GM12873 (cell line): ENCODE data around the gene UNK.

Experiments used
- CTCF ChIP-seq: IDR thresholded peaks from 2 replicates; pipeline ENCODE4 v1.5.1; 2012; ENCODE audit warnings: low read depth, mild to moderate bottlenecking, moderate library complexity, low read length, control low read depth; ENCODE audit not compliant: insufficient read depth; ENCODE audit errors: missing control alignments

The UNK gene

DNA sequence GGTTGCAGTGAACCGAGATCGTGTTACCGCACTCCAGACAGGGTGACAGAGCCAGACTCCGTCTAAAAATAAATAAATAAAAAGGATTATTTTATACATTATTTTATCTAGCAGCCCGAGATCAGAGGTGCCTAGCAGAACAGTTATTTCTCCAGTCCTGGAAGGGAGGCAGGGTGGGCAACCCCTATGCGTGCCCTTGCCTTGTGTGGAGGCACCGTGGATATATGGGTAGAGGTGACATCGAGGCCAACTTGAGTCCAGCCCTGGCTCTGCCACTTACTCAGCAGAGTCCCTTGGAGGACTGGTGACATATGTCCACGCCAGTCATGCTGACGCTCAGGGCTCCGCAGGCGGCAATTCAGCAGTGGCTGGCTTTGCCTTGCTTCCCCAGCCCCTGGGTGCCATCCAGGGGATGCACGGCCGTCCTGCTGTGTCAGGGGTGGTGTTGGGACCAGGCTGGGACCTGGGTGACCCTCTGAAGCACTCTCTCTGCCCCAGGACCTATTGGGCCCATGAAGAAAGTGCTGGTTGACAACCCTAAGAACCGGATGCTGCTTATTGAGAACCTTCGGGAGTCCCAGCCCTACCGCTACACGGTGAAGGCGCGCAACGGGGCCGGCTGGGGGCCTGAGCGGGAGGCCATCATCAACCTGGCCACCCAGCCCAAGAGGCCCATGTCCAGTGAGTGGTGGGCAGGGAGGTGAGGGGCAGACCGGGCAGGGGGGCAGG lies 32.8 kb upstream of the UNK start:
- TF ChIP-seq CTCF = no peak

GRCh38 chr17:75752405-75752709 lies 32.2 kb upstream of the UNK start:
- TF ChIP-seq CTCF = no peak

- peak; percentile 57 for TF ChIP-seq CTCF
These were observed 31.6 kb upstream of the UNK start for GRCh38 chr17:75752802-75753513.

GRCh38 chr17:75753514-75754377 lies 30.9 kb upstream of the UNK start:
- peak; percentile 71 for TF ChIP-seq CTCF

- TF ChIP-seq CTCF = no peak
These were observed 30.0 kb upstream of the UNK start for GRCh38 chr17:75754378-75755204.

GRCh38 chr17:75755205-75755901 lies 29.3 kb upstream of the UNK start:
- TF ChIP-seq CTCF = no peak
